HepG2 (cell line): ENCODE measurements around the gene RHOV. TPM values are rescaled to one million over a fixed set of nuclear protein-coding genes. Genes with fewer than 3 reads are reported as not detected.

ENCODE experiments used
- BHLHE40 ChIP-seq: IDR thresholded peaks from 2 replicates; pipeline ENCODE4 v1.6.1; 2011; ENCODE audit warnings: low read length, improper control_type of control experiment
- HCFC1 ChIP-seq: fragments of 150-350 bp; IDR thresholded peaks from 2 replicates; pipeline ENCODE4 v1.6.1; 2014; ENCODE audit warnings: low read depth, low read length
- ISL2 ChIP-seq: sonication (generic); formaldehyde crosslinking; IDR thresholded peaks from 2 replicates; pipeline ENCODE4 v1.5.0; 2020; ENCODE audit warnings: missing genetic modification reagents
- MEF2D ChIP-seq: sonication (generic); formaldehyde crosslinking; IDR thresholded peaks from 2 replicates; pipeline ENCODE4 v1.5.1; 2020; ENCODE audit warnings: mild to moderate bottlenecking, missing genetic modification reagents
- MTF2 ChIP-seq: sonication (generic); formaldehyde crosslinking; IDR thresholded peaks from 2 replicates; pipeline ENCODE4 v1.5.0; 2020; ENCODE audit warnings: missing genetic modification reagents, borderline replicate concordance
- NR0B2 ChIP-seq: sonication (generic); formaldehyde crosslinking; IDR thresholded peaks from 2 replicates; pipeline ENCODE4 v1.4.0; 2020; ENCODE audit warnings: mild to moderate bottlenecking, missing genetic modification reagents
- POLR2AphosphoS2 ChIP-seq: IDR thresholded peaks from 2 replicates; pipeline ENCODE4 v1.6.1; 2011; ENCODE audit warnings: low read depth, low read length, improper control_type of control experiment
- TGIF2 ChIP-seq: IDR thresholded peaks from 2 replicates; pipeline ENCODE4 v1.6.1; 2016; ENCODE audit warnings: control low read depth, missing compliant biosample characterization
- ZNF12 ChIP-seq: sonication (generic); formaldehyde crosslinking; IDR thresholded peaks from 2 replicates; pipeline ENCODE4 v1.5.0; 2020; ENCODE audit warnings: missing genetic modification reagents
- ZNF329 ChIP-seq: sonication (generic); formaldehyde crosslinking; IDR thresholded peaks from 2 replicates; pipeline ENCODE4 v1.9.0; 2021; ENCODE audit warnings: low read depth, mild to moderate bottlenecking, missing genetic modification reagents
- ZNF331 ChIP-seq: sonication (generic); formaldehyde crosslinking; IDR thresholded peaks from 2 replicates; pipeline ENCODE4 v1.4.0; 2020; ENCODE audit warnings: missing genetic modification reagents
- ZNF772 ChIP-seq: sonication (generic); formaldehyde crosslinking; IDR thresholded peaks from 2 replicates; pipeline ENCODE4 v1.5.0; 2020; ENCODE audit warnings: mild to moderate bottlenecking, missing genetic modification reagents
- polyA plus RNA-seq, 8 experiments: library from polyadenylated mRNA; depleted of rRNA in 3 of 8; stranded (reverse) in 7 of 8; unstranded in 1 of 8; fragments of >200 nt; fragmentation: Illumina TruSeq in 4 of 8; extraction: Trizol in 4 of 8; gene quantifications; 2 replicates each; pipeline versions ENCODE4 v1.2.1 to v1.2.3, GENCODE V29; 2011 to 2016; ENCODE audit warnings: low read depth in 4 of 8, missing spikeins in 1 of 8, mixed read lengths in 1 of 8; ENCODE audit not compliant: insufficient read depth in 1 of 8
- total RNA-seq, 5 experiments: library from RNA; depleted of rRNA; stranded (reverse); fragments of >200 nt; fragmentation: Illumina TruSeq; extraction: Trizol; gene quantifications; 2 replicates each; pipeline ENCODE4 v1.2.3, GENCODE V29; 2016; ENCODE audit warnings: low read depth in 1 of 5
- TF ChIP-seq, protein P1 (sequence below), 2 experiments: fragments of 450-650 bp in 1 of 2; sonication (generic) in 1 of 2; formaldehyde crosslinking in 1 of 2; IDR thresholded peaks; 2 replicates each; pipeline versions ENCODE4 v1.6.1 to v1.8.0; 2016 to 2022; ENCODE audit warnings: antibody characterized with exemption in 1 of 2, mild to moderate bottlenecking in 1 of 2, missing genetic modification reagents in 1 of 2
- TF ChIP-seq, protein P2 (sequence below): sonication (generic); IDR thresholded peaks from 2 replicates; pipeline ENCODE4 v1.6.1; 2016; ENCODE audit warnings: low read depth, borderline replicate concordance

RHOV gene
- total and polyA plus RNA-seq, 2 of the 13 experiments (the other 11 are each of a cell fraction or from before 2014, with no cell fraction given), result 0.17 to 0.18 TPM

GRCh38 chr15:40893733-40894680 is 20.0 kb upstream of the RHOV start, which contains the start of gene VPS18 (continued):
- TF ChIP-seq, protein P1, sequence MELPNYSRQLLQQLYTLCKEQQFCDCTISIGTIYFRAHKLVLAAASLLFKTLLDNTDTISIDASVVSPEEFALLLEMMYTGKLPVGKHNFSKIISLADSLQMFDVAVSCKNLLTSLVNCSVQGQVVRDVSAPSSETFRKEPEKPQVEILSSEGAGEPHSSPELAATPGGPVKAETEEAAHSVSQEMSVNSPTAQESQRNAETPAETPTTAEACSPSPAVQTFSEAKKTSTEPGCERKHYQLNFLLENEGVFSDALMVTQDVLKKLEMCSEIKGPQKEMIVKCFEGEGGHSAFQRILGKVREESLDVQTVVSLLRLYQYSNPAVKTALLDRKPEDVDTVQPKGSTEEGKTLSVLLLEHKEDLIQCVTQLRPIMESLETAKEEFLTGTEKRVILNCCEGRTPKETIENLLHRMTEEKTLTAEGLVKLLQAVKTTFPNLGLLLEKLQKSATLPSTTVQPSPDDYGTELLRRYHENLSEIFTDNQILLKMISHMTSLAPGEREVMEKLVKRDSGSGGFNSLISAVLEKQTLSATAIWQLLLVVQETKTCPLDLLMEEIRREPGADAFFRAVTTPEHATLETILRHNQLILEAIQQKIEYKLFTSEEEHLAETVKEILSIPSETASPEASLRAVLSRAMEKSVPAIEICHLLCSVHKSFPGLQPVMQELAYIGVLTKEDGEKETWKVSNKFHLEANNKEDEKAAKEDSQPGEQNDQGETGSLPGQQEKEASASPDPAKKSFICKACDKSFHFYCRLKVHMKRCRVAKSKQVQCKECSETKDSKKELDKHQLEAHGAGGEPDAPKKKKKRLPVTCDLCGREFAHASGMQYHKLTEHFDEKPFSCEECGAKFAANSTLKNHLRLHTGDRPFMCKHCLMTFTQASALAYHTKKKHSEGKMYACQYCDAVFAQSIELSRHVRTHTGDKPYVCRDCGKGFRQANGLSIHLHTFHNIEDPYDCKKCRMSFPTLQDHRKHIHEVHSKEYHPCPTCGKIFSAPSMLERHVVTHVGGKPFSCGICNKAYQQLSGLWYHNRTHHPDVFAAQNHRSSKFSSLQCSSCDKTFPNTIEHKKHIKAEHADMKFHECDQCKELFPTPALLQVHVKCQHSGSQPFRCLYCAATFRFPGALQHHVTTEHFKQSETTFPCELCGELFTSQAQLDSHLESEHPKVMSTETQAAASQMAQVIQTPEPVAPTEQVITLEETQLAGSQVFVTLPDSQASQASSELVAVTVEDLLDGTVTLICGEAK (IDR thresholded peaks at IDR 0.05), result no peak
- TF ChIP-seq, protein P1 (CRISPR knock-in tag; IDR thresholded peaks at IDR 0.05), result 0 out of 2 replicates have a peak, but pooled peaks have one; percentile 35
- peak; percentile 76; the same call in 1 of the 2 replicates for TF ChIP-seq ZNF772
- TF ChIP-seq, protein P2, sequence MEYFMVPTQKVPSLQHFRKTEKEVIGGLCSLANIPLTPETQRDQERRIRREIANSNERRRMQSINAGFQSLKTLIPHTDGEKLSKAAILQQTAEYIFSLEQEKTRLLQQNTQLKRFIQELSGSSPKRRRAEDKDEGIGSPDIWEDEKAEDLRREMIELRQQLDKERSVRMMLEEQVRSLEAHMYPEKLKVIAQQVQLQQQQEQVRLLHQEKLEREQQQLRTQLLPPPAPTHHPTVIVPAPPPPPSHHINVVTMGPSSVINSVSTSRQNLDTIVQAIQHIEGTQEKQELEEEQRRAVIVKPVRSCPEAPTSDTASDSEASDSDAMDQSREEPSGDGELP, result peak; percentile 98
- peak; percentile 11 for TF ChIP-seq HCFC1
- TF ChIP-seq TGIF2 (CRISPR knock-in tag), result peak; percentile 63; the same call in 1 of the 2 replicates
- no peak for TF ChIP-seq BHLHE40
- peak; percentile 41; the same call in 1 of the 2 replicates for TF ChIP-seq ZNF329 (CRISPR knock-in tag)
- TF ChIP-seq ZNF12 (CRISPR knock-in tag), result 0 out of 2 replicates have a peak, but pooled peaks have one; percentile 62
- TF ChIP-seq POLR2AphosphoS2, result no peak
- peak; percentile 54 for TF ChIP-seq NR0B2 (CRISPR knock-in tag)
- peak; percentile 35; the same call in 1 of the 2 replicates for TF ChIP-seq MEF2D (CRISPR knock-in tag)
- 0 out of 2 replicates have a peak, but pooled peaks have one; percentile 23 for TF ChIP-seq MTF2
- TF ChIP-seq ISL2, result peak; percentile 17; the same call in 1 of the 2 replicates
- TF ChIP-seq ZNF331 (CRISPR knock-in tag), result peak; percentile 82; the same call in 1 of the 2 replicates
